Measurements from ENCODE around the gene DMAC2L. TPM values are rescaled to one million over a fixed set of nuclear protein-coding genes. Genes with fewer than 3 reads are reported as not detected.
"Not testable (repeated sequence)": the region's sequence is repeated elsewhere in the genome, so short reads cannot be mapped to it uniquely, and the experiment has no call there.

DMAC2L gene
- total RNA-seq (2014; rRNA removed; shearing (Covaris generic)) = 7.7 and 8.5 TPM in 2 replicates

DNA sequence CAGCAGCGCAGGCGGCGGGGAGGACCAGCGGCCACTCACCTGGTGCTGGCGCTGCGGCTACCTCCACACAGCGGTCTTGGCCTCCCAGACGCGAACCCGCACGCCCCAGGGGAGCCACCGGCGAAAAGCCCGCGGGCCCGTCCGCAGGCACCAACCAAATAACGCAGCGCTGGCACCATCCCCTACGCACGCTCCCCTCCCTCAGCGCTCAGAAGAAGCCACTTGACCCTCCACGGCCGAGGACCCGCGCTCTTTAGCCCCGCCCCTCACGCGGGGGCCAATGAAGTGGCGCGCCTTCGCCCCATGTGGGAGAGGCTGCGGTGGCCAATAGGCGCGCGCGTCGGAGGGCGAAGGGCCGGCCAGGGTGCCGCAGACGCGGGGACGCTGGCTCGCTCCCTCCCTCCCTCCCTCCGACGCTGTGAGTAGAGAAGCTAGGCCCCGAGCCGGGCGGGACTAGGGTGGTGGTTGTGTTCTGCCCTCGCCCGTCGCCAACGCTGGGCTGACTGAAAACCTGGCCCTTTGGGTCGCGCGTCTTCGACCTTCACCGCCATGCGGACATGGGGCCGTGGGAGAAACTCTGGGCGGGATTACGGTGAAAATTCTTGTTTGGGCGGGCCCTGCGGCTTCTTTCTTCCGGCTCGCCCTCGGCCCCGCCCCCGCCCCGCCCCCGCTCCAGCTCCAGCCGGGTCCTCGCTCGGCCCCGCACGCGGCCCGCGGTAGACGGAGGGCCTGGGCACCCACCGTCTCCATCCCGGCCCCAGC, at the start of gene DMAC2L, which contains the start of gene L2HGDH:
Gene DMAC2L, plus strand, starts transcription at position 353 of the 762 bp plus-strand sequence. CDS start 9,164 bp downstream, outside the sequence.
Gene L2HGDH, minus strand, starts transcription at position 258 of the 762 bp plus-strand sequence. Its CDS starts 79 bp downstream, at position 179.
- DNase-seq (ENCODE audit: low spot score) = peak; percentile 91

DNA sequence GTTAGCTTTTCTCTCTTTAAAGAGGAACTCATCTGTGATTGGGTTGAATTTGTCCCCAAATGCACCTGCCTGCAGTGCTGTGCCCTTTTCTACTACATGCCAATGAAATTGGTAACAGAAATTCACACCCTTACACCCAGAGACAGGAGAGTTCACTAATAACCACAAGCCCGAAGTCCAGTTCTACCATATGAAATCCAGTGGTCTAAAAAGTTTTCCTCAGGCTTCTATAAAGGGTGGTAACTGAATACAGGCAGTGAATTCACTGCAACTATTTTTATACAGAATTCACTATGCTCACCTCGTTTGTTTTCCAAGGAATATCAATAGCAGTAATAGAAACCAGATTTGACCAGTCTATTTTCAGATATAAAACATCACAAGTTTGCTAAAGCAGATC, 49.3 kb upstream of the DMAC2L start:
- no peak for DNase-seq (ENCODE audit: low spot score)

- DNase-seq (ENCODE audit: low spot score) = no peak
Observed at GRCh38 chr14:50263321-50263720, 48.8 kb upstream of the DMAC2L start.

DNA sequence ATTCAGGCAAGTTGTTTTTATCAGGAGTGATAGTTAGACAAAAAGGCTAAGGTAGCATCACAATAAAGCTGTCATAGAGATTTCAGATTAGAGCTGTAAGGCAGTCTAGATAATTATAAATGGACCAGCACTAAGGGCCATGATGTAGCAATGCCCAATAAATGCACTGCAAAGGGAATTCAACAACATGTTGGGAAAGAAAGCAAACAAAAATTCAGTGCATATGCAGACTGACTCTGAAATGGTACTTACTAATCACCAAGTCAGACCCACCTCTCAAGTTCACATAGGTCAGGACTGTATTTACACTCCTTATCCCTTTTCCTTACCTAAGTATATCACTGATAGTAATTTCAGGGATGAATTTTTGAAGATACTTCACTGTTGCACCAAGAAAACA, 47.1 kb upstream of the DMAC2L start:
- no peak for DNase-seq (ENCODE audit: low spot score)

DNA sequence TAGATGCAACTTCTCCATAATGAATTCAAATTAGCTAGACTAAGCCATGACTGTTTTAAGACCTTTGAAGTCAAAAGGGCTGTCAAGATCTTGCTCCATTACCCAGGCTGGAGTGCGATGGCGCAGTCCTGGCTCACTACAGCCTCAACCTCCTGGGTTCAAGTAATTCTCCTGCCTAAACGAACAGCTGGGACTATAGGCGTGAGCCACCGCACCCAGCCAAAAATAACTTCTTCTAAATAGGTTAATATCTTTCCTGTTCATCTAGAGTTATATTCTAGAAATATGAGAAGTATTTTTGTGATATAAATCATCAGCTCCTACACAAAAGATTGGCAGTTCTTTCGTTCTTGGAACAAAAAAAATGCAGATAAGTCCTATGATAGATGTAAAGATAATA, 41.2 kb upstream of the DMAC2L start:
- no peak for DNase-seq (ENCODE audit: low spot score)

- no peak for DNase-seq (ENCODE audit: low spot score)
Observed at GRCh38 chr14:50272498-50272897, 39.6 kb upstream of the DMAC2L start.

GRCh38 chr14:50285861-50286260, 26.3 kb upstream of the DMAC2L start:
- no peak for DNase-seq (ENCODE audit: low spot score)

DNA sequence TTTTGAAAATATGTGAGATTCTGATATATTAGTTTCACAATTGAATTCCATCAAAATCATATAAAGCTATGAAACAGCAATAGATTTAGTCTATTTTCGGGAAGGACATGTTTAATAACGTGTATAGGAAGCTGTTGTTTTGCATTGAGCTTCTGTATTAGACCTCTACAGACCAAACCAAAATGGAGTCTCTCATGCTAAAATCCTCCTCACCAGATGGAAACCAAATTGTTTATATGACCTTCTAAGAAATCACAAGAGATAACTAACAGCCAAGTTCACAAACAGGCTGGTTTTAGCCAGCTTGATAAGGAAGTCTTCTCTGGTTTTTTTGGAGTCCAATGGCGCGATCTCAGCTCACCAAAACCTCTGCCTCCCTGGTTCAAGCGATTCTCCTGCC, 24.0 kb upstream of the DMAC2L start:
- no peak for DNase-seq (ENCODE audit: low spot score)

DNA sequence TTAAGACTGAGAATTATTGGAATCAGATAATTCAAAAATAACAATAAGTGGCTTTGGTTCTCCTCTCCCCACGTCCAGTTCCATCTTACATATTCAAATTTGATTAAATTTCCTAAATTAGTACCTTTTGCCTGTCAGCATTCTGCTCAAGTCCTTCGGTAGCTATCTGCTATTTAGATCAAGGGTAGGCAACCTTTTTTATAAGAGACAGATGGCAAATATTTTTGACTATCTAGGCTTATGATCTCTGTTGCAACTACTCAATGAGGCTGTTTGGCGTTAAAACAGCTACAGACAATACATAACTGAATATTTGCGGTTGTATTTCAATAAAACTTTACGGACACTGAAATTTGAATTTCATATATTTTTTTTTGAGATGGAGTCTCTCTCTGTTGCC, 21.8 kb upstream of the DMAC2L start:
- no peak for DNase-seq (ENCODE audit: low spot score)

DNA sequence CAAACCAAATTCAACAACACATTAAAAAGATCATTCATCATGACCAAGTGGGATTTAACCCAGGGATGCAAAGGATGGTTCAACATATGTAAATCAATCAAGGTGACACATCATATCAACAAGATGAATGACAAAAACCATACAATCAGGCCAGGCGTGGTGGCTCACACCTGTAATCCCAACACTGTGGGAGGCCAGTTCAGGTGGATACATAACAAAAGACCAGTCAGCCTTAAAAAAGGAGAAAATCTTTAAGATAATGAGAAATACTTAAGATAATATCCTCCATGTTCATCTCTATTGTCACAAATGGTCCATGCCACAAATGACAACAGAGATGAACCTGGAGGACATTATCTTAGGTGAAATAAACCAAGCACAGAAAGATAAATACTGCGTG, 12.5 kb upstream of the DMAC2L start:
- DNase-seq (ENCODE audit: low spot score) = no peak

DNA sequence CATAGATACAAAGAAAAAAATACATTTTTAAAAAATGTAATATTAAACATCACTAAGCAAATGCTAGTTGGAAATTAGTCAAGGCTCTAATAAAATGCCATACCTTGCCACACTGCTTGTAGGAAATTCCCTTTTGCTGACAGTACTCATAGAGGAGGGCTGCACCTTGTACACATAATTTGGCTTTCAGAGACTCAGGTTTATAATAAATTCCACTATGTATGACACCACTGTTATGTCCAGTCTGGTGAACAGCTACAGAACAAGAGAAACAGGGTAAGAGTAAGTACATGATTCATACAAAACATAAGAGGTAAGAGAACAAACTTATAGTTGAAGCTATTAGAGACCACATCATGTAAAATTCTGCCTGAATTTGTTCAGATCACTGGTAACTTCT, 10.2 kb upstream of the DMAC2L start:
- no peak for DNase-seq (ENCODE audit: low spot score)

- peak; percentile 75 for DNase-seq (ENCODE audit: low spot score)
Observed at GRCh38 chr14:50303744-50304471, 8.2 kb upstream of the DMAC2L start.

DNA sequence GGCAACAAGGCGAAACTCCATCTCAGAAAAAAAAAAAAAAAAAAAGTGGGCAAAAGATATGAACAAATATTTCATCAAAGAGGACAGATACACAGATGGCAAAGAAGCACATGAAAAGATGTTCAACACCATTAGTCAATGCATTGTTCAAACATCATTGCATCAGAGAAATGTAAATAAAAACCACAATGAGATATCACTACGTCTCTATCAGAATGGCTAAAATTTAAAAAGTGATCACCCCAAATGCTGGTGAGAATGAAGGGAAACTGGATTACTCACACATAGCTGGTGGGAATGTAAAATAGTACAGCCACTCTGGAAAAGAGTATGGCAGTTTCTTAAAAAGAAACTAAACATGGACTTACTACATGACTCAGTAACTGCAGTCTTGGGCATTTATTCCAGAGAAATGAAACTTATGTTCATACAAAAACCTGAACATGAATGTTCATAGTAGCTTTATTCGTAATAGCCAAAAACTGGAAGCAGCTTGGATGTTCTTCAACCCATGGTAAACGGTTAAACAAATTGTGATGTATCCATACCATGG, 3.7 kb upstream of the DMAC2L start:
- DNase-seq (ENCODE audit: low spot score) = no peak

GRCh38 chr14:50310445-50310844, 1.7 kb upstream of the DMAC2L start:
- no peak for DNase-seq (ENCODE audit: low spot score)

- DNase-seq (ENCODE audit: low spot score) = no peak
Observed at GRCh38 chr14:50311337-50311971, 670 bp upstream of the DMAC2L start.

DNA sequence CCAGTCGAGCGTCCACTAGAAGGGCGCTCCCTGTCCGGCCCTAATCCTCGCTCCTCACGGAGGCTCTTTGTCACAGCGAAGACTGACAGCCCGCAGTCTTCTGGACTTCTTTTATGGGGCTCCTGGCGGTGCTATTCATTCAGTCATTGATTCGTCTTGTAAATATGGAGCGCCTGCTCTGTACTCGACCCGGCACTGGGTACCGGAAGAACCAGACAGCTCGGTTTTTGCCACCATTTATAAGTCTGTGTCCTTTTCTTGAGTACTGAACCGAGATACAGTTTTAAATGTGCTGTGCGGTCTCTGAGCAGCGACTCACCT, 570 bp downstream of the DMAC2L start:
- no peak for DNase-seq (ENCODE audit: low spot score)

DNA sequence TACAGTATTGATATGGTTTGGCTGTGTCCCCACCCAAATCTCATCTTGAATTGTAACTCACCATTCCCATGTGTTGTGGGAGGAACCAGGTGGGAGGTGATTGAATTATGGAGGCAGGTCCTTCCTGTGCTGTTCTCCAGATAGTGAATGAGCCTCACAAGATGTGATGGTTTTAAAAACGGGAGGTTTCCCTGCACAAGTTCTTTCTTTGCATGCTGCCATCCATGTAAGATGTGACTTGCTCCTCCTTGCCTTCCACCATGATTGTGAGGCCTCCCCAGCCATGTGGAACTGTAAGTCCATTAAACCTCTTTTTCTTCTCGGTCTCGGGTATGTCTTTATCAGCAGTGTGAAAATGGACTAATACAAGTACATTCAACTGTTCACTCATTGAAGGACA, 2.0 kb downstream of the DMAC2L start:
- DNase-seq (ENCODE audit: low spot score) = not testable (repeated sequence)

GRCh38 chr14:50318031-50318626, 6.0 kb downstream of the DMAC2L start:
- peak; percentile 42 for DNase-seq (ENCODE audit: low spot score)

- DNase-seq (ENCODE audit: low spot score) = no peak
Observed at GRCh38 chr14:50319293-50319692, 7.2 kb downstream of the DMAC2L start.

- DNase-seq (ENCODE audit: low spot score) = no peak
Observed at GRCh38 chr14:50319721-50320120, 7.6 kb downstream of the DMAC2L start.

DNA sequence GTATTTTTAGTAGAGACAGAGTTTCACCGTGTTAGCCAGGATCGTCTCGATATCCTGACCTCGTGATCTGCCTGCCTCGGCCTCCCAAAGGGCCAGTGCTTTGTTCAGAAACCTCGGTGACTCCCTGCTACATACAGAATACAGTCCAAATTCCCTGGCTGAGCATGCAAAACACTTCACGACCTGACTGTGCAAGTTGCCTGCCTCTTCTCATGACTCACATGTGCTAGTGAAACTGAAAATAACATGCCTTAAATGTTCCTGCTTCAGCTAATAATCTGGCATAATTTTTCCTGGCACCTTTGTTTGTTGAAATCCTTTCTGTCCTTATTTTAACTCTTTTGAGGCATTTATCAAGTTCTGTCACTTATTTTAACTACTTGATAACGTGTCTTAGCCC, 8.2 kb downstream of the DMAC2L start:
- DNase-seq (ENCODE audit: low spot score) = no peak
